Measurements from ENCODE around the gene WDFY4.

WDFY4 gene

GRCh38 chr10:48923748-48924147, 239.1 kb downstream of the WDFY4 start:
- H3K4me2 ChIP-seq (ENCODE audit: low read length, poor library complexity, severe bottlenecking), result no peak overlapping the region
- no peak overlapping the region for H2AFZ ChIP-seq (ENCODE audit: low read depth, low read length)
- no peak overlapping the region for H2AK5ac ChIP-seq (ENCODE audit: low read length, severe bottlenecking)
- no peak overlapping the region for H3K27ac ChIP-seq (ENCODE audit: low read length, poor library complexity, severe bottlenecking)
- no peak overlapping the region for H4K8ac ChIP-seq (ENCODE audit: low read length)
- H3K27me3 ChIP-seq (ENCODE audit: control insufficient read depth in 1 of 2, insufficient read depth in 1 of 2, low read length in 2 of 2), result peaks cover 3 to 54% of the 10 kb centered on the region in 2 experiments
- no peak for DNase-seq
- no peaks in the 10 kb centered on the region for H3K4me1 ChIP-seq (ENCODE audit: control insufficient read depth, insufficient read depth, low read depth, low read length)
- 72% methylated on average over 3 of the region's 3 CpGs for WGBS
- no peak overlapping the region for H2BK120ac ChIP-seq (ENCODE audit: low read depth, low read length)
- H2BK15ac ChIP-seq (ENCODE audit: low read depth, poor library complexity, severe bottlenecking), result no peak overlapping the region
- no peak overlapping the region for H2BK12ac ChIP-seq (ENCODE audit: low read length in 2 of 2)
- no peaks in the 10 kb centered on the region for H3K36me3 ChIP-seq (ENCODE audit: control insufficient read depth in 1 of 2, insufficient read depth in 2 of 2, low read depth in 1 of 2, low read length in 2 of 2)
- no peak overlapping the region for H3K4ac ChIP-seq (ENCODE audit: low read depth in 1 of 2, low read length in 2 of 2)
- no peak overlapping the region for H3K18ac ChIP-seq (ENCODE audit: low read depth in 1 of 2, low read length in 2 of 2)
- H3K4me3 ChIP-seq (ENCODE audit: insufficient read depth in 1 of 2, low read depth in 1 of 2, low read length in 2 of 2), result no peak overlapping the region
- no peak overlapping the region for H2BK5ac ChIP-seq (ENCODE audit: low read depth, low read length, poor library complexity, severe bottlenecking)
- no peak overlapping the region for H4K91ac ChIP-seq (ENCODE audit: low read length)
- H3K23ac ChIP-seq (ENCODE audit: low read length in 2 of 2), result no peak overlapping the region
- H3K14ac ChIP-seq (ENCODE audit: low read length in 2 of 2), result no peak overlapping the region
- no peaks in the 10 kb centered on the region for H3K79me1 ChIP-seq (replicated peaks; ENCODE audit: low read length, poor library complexity, severe bottlenecking)
- no peak overlapping the region for H3K9ac ChIP-seq (ENCODE audit: low read length)
- no peaks in the 10 kb centered on the region for H3K9me3 ChIP-seq (ENCODE audit: control insufficient read depth, low read length)

DNA sequence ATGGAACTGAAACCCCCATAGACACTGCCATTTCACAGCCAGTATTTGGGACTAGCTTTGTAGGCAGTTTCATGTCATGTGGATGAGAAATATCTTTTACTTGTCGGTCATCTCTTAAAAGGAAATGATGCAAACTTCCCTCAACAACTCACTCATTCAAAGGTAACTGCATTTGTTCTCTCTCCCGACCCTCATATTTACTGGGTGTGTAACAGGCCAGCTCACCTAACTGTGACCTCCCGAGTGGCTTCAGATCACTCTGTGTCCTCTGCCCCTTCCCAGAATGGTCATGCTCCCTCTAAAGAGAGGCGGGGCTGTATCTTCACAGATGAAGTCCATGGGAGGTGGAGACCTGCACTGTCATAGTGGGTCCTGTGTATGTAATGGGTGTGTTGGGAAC, 240.3 kb downstream of the WDFY4 start:
- no peak overlapping the region for H3K9ac ChIP-seq (ENCODE audit: low read length)

GRCh38 chr10:48926255-48926654, 241.6 kb downstream of the WDFY4 start:
- no peak overlapping the region for H2BK120ac ChIP-seq (ENCODE audit: low read depth, low read length)
- H4K91ac ChIP-seq (ENCODE audit: low read length), result no peak overlapping the region
- H3K9me3 ChIP-seq (ENCODE audit: control insufficient read depth, low read length), result no peaks in the 10 kb centered on the region
- H3K36me3 ChIP-seq (ENCODE audit: control insufficient read depth in 1 of 2, insufficient read depth in 2 of 2, low read depth in 1 of 2, low read length in 2 of 2), result no peaks in the 10 kb centered on the region
- H2AFZ ChIP-seq (ENCODE audit: low read depth, low read length), result no peak overlapping the region
- H3K27me3 ChIP-seq (ENCODE audit: control insufficient read depth in 1 of 2, insufficient read depth in 1 of 2, low read length in 2 of 2), result peaks cover 3 to 56% of the 10 kb centered on the region in 2 experiments
- no peak overlapping the region for H2BK15ac ChIP-seq (ENCODE audit: low read depth, poor library complexity, severe bottlenecking)
- no peak overlapping the region for H2BK5ac ChIP-seq (ENCODE audit: low read depth, low read length, poor library complexity, severe bottlenecking)
- no peak overlapping the region for H3K4ac ChIP-seq (ENCODE audit: low read depth in 1 of 2, low read length in 2 of 2)
- H3K18ac ChIP-seq (ENCODE audit: low read depth in 1 of 2, low read length in 2 of 2), result no peak overlapping the region
- H2AK5ac ChIP-seq (ENCODE audit: low read length, severe bottlenecking), result no peak overlapping the region
- H3K4me1 ChIP-seq (ENCODE audit: control insufficient read depth, insufficient read depth, low read depth, low read length), result no peaks in the 10 kb centered on the region
- no peak overlapping the region for H3K27ac ChIP-seq (ENCODE audit: low read length, poor library complexity, severe bottlenecking)
- H3K9ac ChIP-seq (ENCODE audit: low read length), result no peak overlapping the region
- no peak overlapping the region for H3K23ac ChIP-seq (ENCODE audit: low read length in 2 of 2)
- no peak overlapping the region for H3K4me2 ChIP-seq (ENCODE audit: low read length, poor library complexity, severe bottlenecking)
- no peak overlapping the region for H4K8ac ChIP-seq (ENCODE audit: low read length)
- no peaks in the 10 kb centered on the region for H3K79me1 ChIP-seq (replicated peaks; ENCODE audit: low read length, poor library complexity, severe bottlenecking)
- H3K4me3 ChIP-seq (ENCODE audit: insufficient read depth in 1 of 2, low read depth in 1 of 2, low read length in 2 of 2), result no peak overlapping the region
- no peak overlapping the region for H3K14ac ChIP-seq (ENCODE audit: low read length in 2 of 2)
- 91% methylated on average over 1 of the region's 1 CpG for WGBS
- DNase-seq, result no peak
- H2BK12ac ChIP-seq (ENCODE audit: low read length in 2 of 2), result no peak overlapping the region

More for the DNA sequence above, 240.3 kb downstream of the WDFY4 start:
- Histone ChIP-seq H2BK5ac (ENCODE audit: low read depth, low read length, poor library complexity, severe bottlenecking) (no peak overlapping the region), H3K27me3 (ENCODE audit: control insufficient read depth in 1 of 2, insufficient read depth in 1 of 2, low read length in 2 of 2) (peaks cover 3 to 55% of the 10 kb centered on the region in 2 experiments), H3K27ac (ENCODE audit: low read length, poor library complexity, severe bottlenecking) (no peak overlapping the region), H3K36me3 (ENCODE audit: control insufficient read depth in 1 of 2, insufficient read depth in 2 of 2, low read depth in 1 of 2, low read length in 2 of 2) (no peaks in the 10 kb centered on the region), H2AFZ (ENCODE audit: low read depth, low read length) (no peak overlapping the region), H3K4ac (ENCODE audit: low read depth in 1 of 2, low read length in 2 of 2) (no peak overlapping the region), H3K4me3 (ENCODE audit: insufficient read depth in 1 of 2, low read depth in 1 of 2, low read length in 2 of 2) (no peak overlapping the region), H3K79me1 (replicated peaks; ENCODE audit: low read length, poor library complexity, severe bottlenecking) (no peaks in the 10 kb centered on the region), H3K14ac (ENCODE audit: low read length in 2 of 2) (no peak overlapping the region), H2BK120ac (ENCODE audit: low read depth, low read length) (no peak overlapping the region), H3K18ac (ENCODE audit: low read depth in 1 of 2, low read length in 2 of 2) (no peak overlapping the region), H3K9me3 (ENCODE audit: control insufficient read depth, low read length) (no peaks in the 10 kb centered on the region), H2BK15ac (ENCODE audit: low read depth, poor library complexity, severe bottlenecking) (no peak overlapping the region), H4K91ac (ENCODE audit: low read length) (no peak overlapping the region), H3K4me2 (ENCODE audit: low read length, poor library complexity, severe bottlenecking) (no peak overlapping the region), H2BK12ac (ENCODE audit: low read length in 2 of 2) (no peak overlapping the region), H4K8ac (ENCODE audit: low read length) (no peak overlapping the region), H3K4me1 (ENCODE audit: control insufficient read depth, insufficient read depth, low read depth, low read length) (no peaks in the 10 kb centered on the region), H3K23ac (ENCODE audit: low read length in 2 of 2) (no peak overlapping the region), H2AK5ac (ENCODE audit: low read length, severe bottlenecking) (no peak overlapping the region)
- WGBS, result 78% methylated on average over 4 of the region's 4 CpGs
- DNase-seq, result no peak

GRCh38 chr10:48926764-48927540, 242.3 kb downstream of the WDFY4 start:
- Histone ChIP-seq H3K4me2 (ENCODE audit: low read length, poor library complexity, severe bottlenecking) (no peak overlapping the region), H3K27me3 (ENCODE audit: control insufficient read depth in 1 of 2, insufficient read depth in 1 of 2, low read length in 2 of 2) (peaks cover 3 to 56% of the 10 kb centered on the region in 2 experiments), H3K27ac (ENCODE audit: low read length, poor library complexity, severe bottlenecking) (no peak overlapping the region), H4K8ac (ENCODE audit: low read length) (no peak overlapping the region), H2AK5ac (ENCODE audit: low read length, severe bottlenecking) (no peak overlapping the region), H2BK15ac (ENCODE audit: low read depth, poor library complexity, severe bottlenecking) (no peak overlapping the region), H3K4ac (ENCODE audit: low read depth in 1 of 2, low read length in 2 of 2) (no peak overlapping the region), H3K9ac (ENCODE audit: low read length) (no peak overlapping the region), H3K14ac (ENCODE audit: low read length in 2 of 2) (no peak overlapping the region), H3K36me3 (ENCODE audit: control insufficient read depth in 1 of 2, insufficient read depth in 2 of 2, low read depth in 1 of 2, low read length in 2 of 2) (no peaks in the 10 kb centered on the region), H3K4me3 (ENCODE audit: insufficient read depth in 1 of 2, low read depth in 1 of 2, low read length in 2 of 2) (no peak overlapping the region), H3K79me1 (replicated peaks; ENCODE audit: low read length, poor library complexity, severe bottlenecking) (no peaks in the 10 kb centered on the region), H3K23ac (ENCODE audit: low read length in 2 of 2) (no peak overlapping the region), H3K9me3 (ENCODE audit: control insufficient read depth, low read length) (no peaks in the 10 kb centered on the region), H2BK120ac (ENCODE audit: low read depth, low read length) (no peak overlapping the region), H3K4me1 (ENCODE audit: control insufficient read depth, insufficient read depth, low read depth, low read length) (no peaks in the 10 kb centered on the region), H2BK5ac (ENCODE audit: low read depth, low read length, poor library complexity, severe bottlenecking) (no peak overlapping the region), H4K91ac (ENCODE audit: low read length) (no peak overlapping the region), H2AFZ (ENCODE audit: low read depth, low read length) (no peak overlapping the region), H3K18ac (ENCODE audit: low read depth in 1 of 2, low read length in 2 of 2) (no peak overlapping the region), H2BK12ac (ENCODE audit: low read length in 2 of 2) (no peak overlapping the region)
- 79% methylated on average over 9 of the region's 13 CpGs for WGBS
- DNase-seq, result no peak
